Thyroid gland (tissue), 4 donors: ENCODE data around the gene CCNJL. TPM values are rescaled to one million over a fixed set of nuclear protein-coding genes. Genes with fewer than 3 reads are reported as not detected.

Source experiments
- DNase-seq, 2 donors: peaks; one replicate each; pipeline ENCODE4 v3.0.0-alpha.2; 2019
- H3K27ac ChIP-seq, 3 donors: fragments of 200-600 bp; sonication (generic); 1 replicate in 2 of 3; 2 replicates in 1 of 3; pipeline ENCODE4 v1.5.1; 2016 to 2019; ENCODE audit warnings: mild to moderate bottlenecking in 1 of 3, moderate library complexity in 1 of 3
- H3K27me3 ChIP-seq: fragments of 200-600 bp; sonication (generic); one replicate; pipeline ENCODE4 v1.5.1; 2019
- H3K36me3 ChIP-seq, 2 donors: fragments of 200-600 bp; sonication (generic); one replicate each; pipeline ENCODE4 v1.5.1; 2016 to 2019
- H3K4me1 ChIP-seq, 2 donors: fragments of 200-600 bp; sonication (generic); one replicate each; pipeline ENCODE4 v1.5.1; 2017 to 2019
- H3K4me3 ChIP-seq, 3 donors: fragments of 200-600 bp; sonication (generic); replicated peaks in 1 of 3; 1 replicate in 2 of 3; 2 replicates in 1 of 3; pipeline ENCODE4 v1.5.1; 2016; ENCODE audit warnings: mild to moderate bottlenecking in 1 of 3
- H3K9me3 ChIP-seq: fragments of 200-600 bp; sonication (generic); one replicate; pipeline ENCODE4 v1.5.1; 2017
- CTCF ChIP-seq, 6 experiments: fragments of 200-600 bp in 3 of 6; fragments of 450-650 bp in 3 of 6; sonication (generic) in 3 of 6; IDR thresholded peaks; one replicate each; pipeline ENCODE4 v1.5.1; 2016 to 2019; ENCODE audit warnings: antibody characterized with exemption in 6 of 6, mild to moderate bottlenecking in 2 of 6, inconsistent platforms in 1 of 6, moderate library complexity in 1 of 6
- POLR2A ChIP-seq, 2 donors: fragments of 450-650 bp; IDR thresholded peaks; one replicate each; pipeline ENCODE4 v1.6.1; 2017; ENCODE audit warnings: antibody characterized with exemption in 2 of 2, mild to moderate bottlenecking in 2 of 2, moderate library complexity in 1 of 2
- WGBS, 2 donors: methylation state at CpG; one replicate each; pipeline ENCODE4 v1.1.5; 2017; 5-methylcytosine and 5-hydroxymethylcytosine counted together
- intact Hi-C: fragments of 100-400 bp; cut with DNase I; formaldehyde crosslinking; loops from one replicate; pipeline ENCODE4 v1.15.1; 2023
- total RNA-seq, 4 donors: library from RNA; depleted of rRNA; stranded (reverse); fragments of >200 nt; gene quantifications; one replicate each; pipeline ENCODE4 v1.2.3, GENCODE V29; 2016

The CCNJL gene
- total RNA-seq, 4 donors from 2014 or later = 6.3 to 11.8 (median 10.0) TPM

GRCh38 chr5:160353379-160353778, 41.0 kb upstream of the CCNJL start:
- intact Hi-C loops = no loop called here
- Histone ChIP-seq H3K36me3 (no peaks in the 10 kb centered on the region), H3K27ac (no peak overlapping the region), H3K9me3 (no peaks in the 10 kb centered on the region), H3K4me1 (no peaks in the 10 kb centered on the region), H3K4me3 (no peak overlapping the region), H3K27me3 (no peaks in the 10 kb centered on the region)
- DNase-seq = no peak
- WGBS, 2 donors = 82 to 93% methylated on average over 8 of the region's 8 CpGs
- TF ChIP-seq CTCF (IDR thresholded peaks at IDR 0.05) = no peak
- TF ChIP-seq POLR2A (IDR thresholded peaks at IDR 0.05) = no peak

DNA sequence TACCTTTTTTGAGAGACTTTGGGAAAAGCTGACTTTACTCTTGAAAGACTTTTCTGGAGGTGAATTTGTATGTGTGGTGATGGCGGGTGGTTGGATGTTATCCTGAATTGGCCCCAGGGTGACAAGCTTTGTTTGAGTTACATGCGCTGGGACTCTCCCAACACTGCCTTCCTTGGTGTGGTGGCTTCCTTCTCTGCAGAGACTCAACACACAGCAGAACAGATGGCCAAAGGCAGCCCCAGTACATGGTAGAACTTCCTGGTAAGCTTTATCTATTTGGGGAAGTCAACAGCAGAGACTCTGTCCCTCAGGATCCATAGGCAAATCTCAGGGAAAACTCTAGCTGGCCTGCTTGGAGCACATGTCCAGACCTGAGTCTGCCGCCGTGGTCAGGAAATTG, 39.9 kb upstream of the CCNJL start:
- WGBS, 2 donors = 99% methylated on average over 4 of the region's 4 CpGs
- no peaks in the 10 kb centered on the region for H3K27me3 ChIP-seq
- H3K4me1 ChIP-seq = no peaks in the 10 kb centered on the region
- no peaks in the 10 kb centered on the region for H3K36me3 ChIP-seq
- H3K4me3 ChIP-seq = no peak overlapping the region
- no peak for DNase-seq
- TF ChIP-seq CTCF (IDR thresholded peaks at IDR 0.05) (no peak), POLR2A (IDR thresholded peaks at IDR 0.05) (no peak)
- no peaks in the 10 kb centered on the region for H3K9me3 ChIP-seq
- intact Hi-C loops = no loop called here
- H3K27ac ChIP-seq = no peak overlapping the region

GRCh38 chr5:160349935-160350303, 37.6 kb upstream of the CCNJL start:
- Histone ChIP-seq H3K4me3 (no peak overlapping the region), H3K9me3 (no peaks in the 10 kb centered on the region), H3K4me1 (peaks cover 0 to 4% of the 10 kb centered on the region in 2 donors), H3K27me3 (no peaks in the 10 kb centered on the region), H3K27ac (no peak overlapping the region), H3K36me3 (no peaks in the 10 kb centered on the region)
- TF ChIP-seq CTCF (IDR thresholded peaks at IDR 0.05) (no peak), POLR2A (IDR thresholded peaks at IDR 0.05) (no peak)
- 75 to 76% methylated on average over 4 of the region's 4 CpGs for WGBS, 2 donors
- no peak for DNase-seq
- intact Hi-C loops = loop anchor here (5.0 kb wide), 1 partner anchor 328 kb away; no protein-coding TSS in a partner anchor

DNA sequence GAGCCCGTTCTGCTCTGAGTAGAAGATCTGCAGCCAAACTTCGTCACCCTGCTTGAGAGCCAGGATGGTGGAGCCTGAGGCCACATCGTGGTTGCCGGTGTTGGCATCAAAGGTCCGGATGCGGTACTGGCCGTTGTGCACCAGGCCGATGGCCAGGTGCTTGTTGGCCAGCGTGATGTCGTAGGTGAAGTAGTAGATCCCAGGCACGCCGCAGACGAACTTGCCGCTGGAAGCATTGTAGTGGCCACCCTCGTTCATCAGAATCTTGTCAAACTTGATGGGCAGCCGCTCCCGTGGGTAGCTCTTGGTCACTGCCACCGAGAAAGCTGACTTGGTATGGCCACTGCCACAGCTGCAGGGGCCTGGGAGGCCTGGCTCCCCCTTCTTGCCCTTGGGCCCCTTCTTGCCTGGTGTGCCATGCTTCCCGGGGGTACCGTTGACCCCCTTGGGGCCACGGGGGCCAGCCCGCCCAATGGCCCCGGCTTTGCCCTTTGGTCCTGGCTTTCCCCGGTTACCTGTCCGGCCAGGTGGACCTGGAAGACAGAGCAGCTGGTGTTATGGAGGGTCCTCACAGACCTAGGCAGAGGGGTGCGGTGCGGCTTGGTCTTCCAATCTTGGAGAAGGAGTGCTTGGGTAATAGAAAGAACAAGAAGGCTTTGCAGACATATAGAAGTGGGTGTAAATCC, 37.0 kb upstream of the CCNJL start:
- Histone ChIP-seq H3K27ac (no peak overlapping the region), H3K4me3 (no peak overlapping the region), H3K4me1 (peaks cover 0 to 4% of the 10 kb centered on the region in 2 donors), H3K27me3 (no peaks in the 10 kb centered on the region), H3K36me3 (no peaks in the 10 kb centered on the region), H3K9me3 (no peaks in the 10 kb centered on the region)
- intact Hi-C loops = loop anchor here (5.0 kb wide), 1 partner anchor 327 kb away; no protein-coding TSS in a partner anchor
- no peak for DNase-seq
- 91 to 94% methylated on average over 19 to 20 of the region's 27 CpGs for WGBS, 2 donors
- TF ChIP-seq POLR2A (IDR thresholded peaks at IDR 0.05) (no peak), CTCF (IDR thresholded peaks at IDR 0.05) (no peak)

DNA sequence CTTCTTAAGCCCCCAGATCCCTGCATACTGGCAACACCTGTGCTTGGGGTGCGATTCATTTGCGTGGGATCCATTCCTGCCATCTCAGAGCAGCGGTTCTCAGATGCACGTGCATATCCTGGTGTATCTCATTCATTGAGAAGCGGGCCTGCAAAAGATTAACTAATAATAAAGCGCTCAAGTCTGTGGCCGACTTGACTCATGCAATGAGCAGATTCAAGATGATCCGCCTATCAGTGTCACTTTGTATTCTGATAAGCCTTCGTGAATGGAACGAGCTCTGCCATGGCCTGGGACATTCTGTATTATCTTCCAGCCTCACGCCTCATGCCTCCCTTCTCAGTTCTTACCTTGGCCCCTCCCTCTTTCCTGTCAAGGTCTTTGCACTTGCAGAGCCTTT, 35.7 kb upstream of the CCNJL start:
- Histone ChIP-seq H3K27me3 (no peaks in the 10 kb centered on the region), H3K4me1 (peaks cover 0 to 4% of the 10 kb centered on the region in 2 donors), H3K4me3 (no peak overlapping the region), H3K9me3 (no peaks in the 10 kb centered on the region), H3K36me3 (no peaks in the 10 kb centered on the region), H3K27ac (no peak overlapping the region)
- TF ChIP-seq POLR2A (IDR thresholded peaks at IDR 0.05) = no peak
- TF ChIP-seq CTCF (IDR thresholded peaks at IDR 0.05) = no peak
- 91 to 93% methylated on average over 11 of the region's 11 CpGs for WGBS, 2 donors
- DNase-seq = no peak
- intact Hi-C loops = loop anchor here (5.0 kb wide), 1 partner anchor 326 kb away; no protein-coding TSS in a partner anchor
